GM19099 (cell line): ENCODE results near the gene CD70.

ENCODE experiments used
- POLR2A ChIP-seq: IDR thresholded peaks from 3 replicates; pipeline ENCODE4 v1.6.1; 2011; ENCODE audit warnings: low read depth; ENCODE audit not compliant: insufficient read length; ENCODE audit errors: extremely low read depth

The CD70 gene, protein sequence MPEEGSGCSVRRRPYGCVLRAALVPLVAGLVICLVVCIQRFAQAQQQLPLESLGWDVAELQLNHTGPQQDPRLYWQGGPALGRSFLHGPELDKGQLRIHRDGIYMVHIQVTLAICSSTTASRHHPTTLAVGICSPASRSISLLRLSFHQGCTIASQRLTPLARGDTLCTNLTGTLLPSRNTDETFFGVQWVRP

DNA sequence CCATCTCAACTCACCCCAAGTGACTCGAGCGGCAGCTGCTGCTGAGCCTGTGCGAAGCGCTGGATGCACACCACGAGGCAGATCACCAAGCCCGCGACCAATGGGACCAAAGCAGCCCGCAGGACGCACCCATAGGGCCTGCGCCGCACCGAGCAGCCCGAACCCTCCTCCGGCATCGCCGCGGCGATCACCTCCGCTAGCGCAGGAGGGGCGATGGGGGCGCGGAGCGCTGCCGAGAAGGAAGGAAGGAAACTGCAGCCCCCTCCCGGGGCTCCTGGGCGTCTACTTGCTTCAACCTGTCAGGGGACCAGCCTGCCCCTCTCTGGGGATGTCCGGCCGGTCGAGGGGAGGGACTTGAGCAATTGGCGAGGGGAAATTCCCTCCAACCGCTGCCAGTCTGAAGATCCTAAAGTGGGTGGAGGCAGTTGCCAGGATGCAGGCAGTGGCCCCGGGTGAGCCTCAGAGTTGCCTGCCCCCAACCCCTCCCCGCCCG, at the start of gene CD70:
TSS of gene CD70 (minus strand) at position 324 of the 493 bp plus-strand sequence. CDS start at position 176, 148 bp downstream.
- peak; percentile 95 for TF ChIP-seq POLR2A

DNA sequence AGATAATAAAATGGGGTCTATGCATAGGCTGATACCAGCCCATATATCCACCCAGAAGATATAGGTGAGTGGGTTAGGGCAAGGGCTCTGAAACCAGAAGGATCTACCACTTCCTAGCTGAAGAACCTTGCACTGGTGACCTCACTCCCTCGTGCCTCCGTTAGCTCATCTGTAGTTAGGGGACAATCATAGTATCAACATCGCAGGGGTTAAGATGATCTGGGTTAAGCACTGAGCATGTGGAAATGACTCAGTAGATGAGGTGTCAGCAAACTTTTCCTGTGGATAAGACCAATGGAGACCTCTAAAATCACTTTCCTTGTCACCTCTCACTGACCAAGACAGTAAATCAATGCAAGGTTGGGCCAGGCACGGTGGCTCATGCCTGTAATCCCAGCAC, 48.5 kb upstream of the CD70 start:
- TF ChIP-seq POLR2A: no peak

- TF ChIP-seq POLR2A: no peak
Observed at GRCh38 chr19:6632002-6632621, 41.2 kb upstream of the CD70 start.

DNA sequence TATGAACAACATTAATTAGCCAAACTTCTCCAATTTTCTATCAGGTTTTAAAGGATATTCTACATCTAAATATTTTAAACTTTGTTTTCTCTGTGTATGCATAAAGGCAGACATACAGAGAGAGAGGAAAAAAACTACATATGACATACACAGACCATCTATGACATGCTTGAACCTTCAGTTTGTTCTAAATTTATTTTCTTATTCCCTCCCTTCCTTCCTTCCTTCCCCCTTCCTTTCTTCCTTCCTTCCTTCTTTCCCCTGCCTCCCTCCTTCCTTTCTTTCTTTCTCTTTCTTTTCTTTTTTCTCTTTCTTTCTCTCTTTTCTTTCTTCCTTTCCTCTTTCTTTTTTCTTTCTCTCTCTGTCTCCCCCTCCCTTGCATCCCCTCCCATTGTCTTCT, 35.8 kb upstream of the CD70 start:
- no peak for TF ChIP-seq POLR2A

DNA sequence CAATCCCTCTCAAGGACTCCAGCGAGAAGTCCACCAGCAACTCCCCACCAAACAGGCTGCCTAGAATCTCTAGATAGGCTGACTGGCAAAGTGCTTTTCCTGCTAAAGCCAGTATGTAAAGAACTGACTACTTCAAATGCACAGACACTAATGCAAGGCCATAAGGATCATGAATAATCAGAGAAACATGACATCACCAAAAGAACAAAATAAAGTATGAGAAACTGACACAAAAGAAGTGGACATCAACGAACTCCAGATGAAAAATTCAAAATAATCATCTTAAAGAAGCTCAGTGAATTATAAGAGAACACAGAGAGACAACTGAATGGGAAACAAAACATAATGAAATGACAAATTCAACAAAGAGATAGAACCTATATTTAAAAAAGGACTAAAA, 26.4 kb upstream of the CD70 start:
- no peak for TF ChIP-seq POLR2A

- no peak for TF ChIP-seq POLR2A
Observed at GRCh38 chr19:6616011-6616410, 25.1 kb upstream of the CD70 start.

- no peak for TF ChIP-seq POLR2A
Observed at GRCh38 chr19:6613711-6614110, 22.8 kb upstream of the CD70 start.

GRCh38 chr19:6610934-6611852, 20.2 kb upstream of the CD70 start:
- no peak for TF ChIP-seq POLR2A

DNA sequence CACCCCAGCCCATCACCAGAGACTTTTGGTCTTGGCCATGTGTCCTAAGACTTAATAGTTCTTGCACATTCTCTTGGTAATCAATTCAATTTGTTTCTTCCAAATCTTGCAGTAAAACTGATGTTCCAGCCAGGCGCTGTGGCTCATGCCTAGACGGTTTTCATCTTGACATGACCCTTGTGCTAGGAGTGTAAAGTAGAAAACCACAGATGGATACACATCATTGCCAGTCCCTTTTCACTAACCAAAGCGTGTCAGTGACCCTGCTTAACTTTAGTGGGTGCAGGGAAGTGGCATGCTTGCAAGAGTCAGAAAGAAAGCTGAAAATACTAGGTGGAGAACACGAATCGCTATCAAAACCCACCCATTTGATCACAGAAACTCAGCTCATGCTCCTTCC, 18.0 kb upstream of the CD70 start:
- TF ChIP-seq POLR2A: no peak

DNA sequence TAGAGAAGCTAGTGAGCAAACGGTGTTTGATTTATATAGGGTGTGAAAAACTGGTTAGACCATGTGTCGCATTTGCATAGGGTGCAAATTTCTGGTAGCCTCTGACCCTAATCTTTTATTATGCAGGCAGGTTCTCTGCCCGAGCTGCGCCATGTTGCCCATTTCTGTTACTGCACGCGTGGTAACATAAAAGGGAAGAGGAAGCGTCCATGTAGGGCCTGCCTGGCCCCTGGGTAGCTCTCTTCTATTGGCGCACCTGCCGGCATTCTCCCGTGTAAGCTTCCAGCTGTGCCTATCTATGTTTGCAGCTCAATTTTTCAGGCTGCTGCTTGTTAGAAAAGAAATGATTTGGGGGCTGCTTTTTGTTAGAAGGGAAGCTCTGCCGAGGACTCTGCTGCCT, 14.0 kb upstream of the CD70 start:
- no peak for TF ChIP-seq POLR2A

DNA sequence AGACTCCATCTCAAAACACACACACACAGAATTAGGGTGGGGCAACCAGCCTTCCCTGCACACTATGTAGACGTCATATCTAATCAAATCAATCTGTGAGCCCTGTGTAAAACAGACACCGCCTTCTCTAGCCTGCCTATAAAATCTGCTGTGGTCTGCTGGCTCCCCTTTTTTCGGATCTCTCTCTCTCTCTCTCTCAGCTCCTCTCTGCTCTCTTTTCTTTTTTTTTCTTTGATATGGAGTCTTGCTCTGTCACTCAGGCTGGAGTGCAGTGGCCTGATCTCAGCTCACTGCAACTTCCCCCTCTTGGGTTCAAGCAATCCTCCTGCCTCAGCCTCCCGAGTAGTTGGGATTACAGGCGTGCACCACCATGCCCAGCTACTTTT, 11.8 kb upstream of the CD70 start:
- no peak for TF ChIP-seq POLR2A

DNA sequence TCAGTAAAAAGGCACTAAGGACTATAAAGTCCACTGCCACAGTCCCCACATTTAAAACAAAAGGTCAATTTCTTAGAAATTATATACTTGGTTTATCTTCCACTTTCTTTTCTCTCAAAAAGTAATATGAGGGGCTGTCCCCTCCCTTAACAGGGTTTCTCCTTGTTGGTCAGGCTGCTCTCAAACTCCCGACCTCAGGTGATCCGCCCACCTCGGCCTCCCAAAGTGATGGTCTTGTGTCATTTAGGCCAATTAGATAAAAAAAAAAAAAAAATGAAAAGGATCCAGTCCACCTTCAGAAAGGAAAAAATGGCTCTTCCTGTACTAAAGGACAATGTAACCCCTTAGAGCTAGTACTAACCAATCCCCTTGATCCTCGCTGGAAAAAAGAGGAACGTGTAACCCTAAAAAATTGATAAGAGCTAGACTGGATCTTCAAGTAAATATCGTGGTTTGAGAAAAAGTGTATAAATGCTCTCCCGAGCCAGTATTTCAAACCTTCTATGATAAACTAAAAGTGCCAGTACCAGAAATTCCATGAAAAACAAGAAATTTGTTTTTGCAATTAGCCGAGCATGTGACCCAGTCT, 9.0 kb upstream of the CD70 start:
- no peak for TF ChIP-seq POLR2A

DNA sequence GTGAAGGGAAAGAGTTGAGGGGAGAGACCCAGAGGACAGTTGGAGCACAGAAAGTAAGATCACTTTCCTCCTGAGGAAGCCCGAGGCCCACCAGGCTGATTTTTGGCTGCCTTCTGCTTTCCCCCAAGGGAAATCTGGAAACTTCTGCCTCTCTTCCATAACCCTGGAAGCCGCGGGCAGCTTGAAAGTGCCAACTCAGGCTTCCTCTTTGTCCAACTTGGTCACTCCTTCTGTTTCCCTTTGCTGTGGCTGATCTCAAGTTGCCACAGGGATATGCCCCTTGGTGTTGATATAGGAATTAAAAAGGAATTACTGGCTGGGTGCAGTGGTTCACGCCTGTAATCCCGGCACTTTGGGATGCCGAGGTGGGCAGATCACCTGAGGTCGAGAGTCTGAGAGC, 5.7 kb upstream of the CD70 start:
- TF ChIP-seq POLR2A: no peak

DNA sequence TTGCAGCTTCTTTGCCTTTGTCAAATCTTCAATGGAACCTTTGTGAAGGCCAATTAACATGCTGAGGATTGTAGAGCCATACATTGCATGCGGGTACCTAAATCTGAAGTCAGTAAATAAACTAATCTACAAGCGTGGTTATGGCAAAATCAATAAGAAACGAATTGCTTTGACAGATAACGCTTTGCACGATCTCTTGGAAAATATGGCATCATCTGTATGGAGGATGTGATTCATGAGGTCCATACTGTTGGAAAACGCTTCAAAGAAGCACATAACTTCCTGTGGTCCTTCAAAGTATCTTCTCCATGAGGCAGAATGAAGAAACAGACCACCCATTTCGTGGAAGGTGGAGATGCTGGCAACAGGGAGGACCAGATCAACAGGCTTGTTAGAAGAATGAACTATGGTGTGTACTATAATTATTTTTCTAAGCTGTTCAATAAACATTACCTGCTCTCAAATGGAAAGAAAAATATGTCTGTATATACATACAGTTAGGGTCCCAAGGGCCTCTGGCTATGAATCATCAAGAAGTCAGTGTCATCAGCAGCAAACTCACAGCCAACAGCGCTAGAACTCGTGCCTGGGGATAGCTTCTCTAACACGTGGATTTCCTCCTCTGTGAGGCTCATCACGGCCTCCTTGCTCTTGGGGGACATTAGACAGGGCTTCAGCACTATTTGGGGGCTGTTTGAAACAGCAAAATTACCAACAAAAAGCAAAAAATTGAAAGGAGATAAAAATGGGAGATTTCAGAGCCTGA, 2.9 kb upstream of the CD70 start:
- TF ChIP-seq POLR2A: no peak
